ENCODE measurements around the gene MISP. TPM values are rescaled to one million over a fixed set of nuclear protein-coding genes. Genes with fewer than 3 reads are reported as not detected.

The MISP gene
- total and polyA plus RNA-seq, 2 of the 8 experiments (the other 6 are each of a cell fraction or from before 2014, with no cell fraction given), result 0.43 to 0.45 TPM

DNA sequence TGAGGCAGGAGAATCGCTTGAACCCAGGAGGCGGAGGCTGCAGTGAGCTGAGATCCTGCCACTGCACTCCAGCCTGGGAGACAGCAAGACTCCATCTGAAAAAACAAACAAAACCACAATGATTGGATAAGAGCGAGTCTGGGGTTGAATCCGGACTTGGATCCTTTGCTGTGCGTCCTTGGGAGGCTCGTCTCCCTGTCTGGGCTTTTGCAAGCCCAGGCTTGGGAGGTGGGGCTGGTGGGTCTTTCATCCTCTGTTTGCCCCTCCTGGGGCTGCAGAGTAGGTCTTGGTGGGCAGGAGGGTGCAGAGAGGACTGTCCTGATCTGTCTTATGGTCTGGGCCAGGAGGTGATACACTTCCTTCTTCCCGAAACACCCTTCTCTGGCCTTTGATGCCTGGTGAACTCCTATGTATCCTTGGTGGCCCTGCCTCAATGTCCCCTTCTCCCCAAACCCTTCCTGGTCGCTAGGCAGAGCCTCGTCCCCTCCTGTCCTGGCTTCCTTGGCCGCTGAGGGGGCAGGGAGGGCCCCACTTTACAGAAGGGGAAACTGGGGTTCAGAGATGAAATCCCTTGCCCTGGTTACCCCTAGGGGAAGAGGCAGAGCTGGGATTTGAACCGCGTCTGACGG is 25.3 kb upstream of the MISP start:
- Histone ChIP-seq H3K14ac (ENCODE audit: insufficient read length) (no peak overlapping the region), H3K4me3 (ENCODE audit: extremely low read depth in 1 of 4, insufficient read depth in 2 of 4, low read depth in 3 of 4, low read length in 4 of 4) (no peak overlapping the region), H2BK15ac (ENCODE audit: low read length) (no peak overlapping the region), H3K9ac (replicated peaks in 1 of 4; ENCODE audit: extremely low read depth in 1 of 4, low read depth in 3 of 4, low read length in 3 of 4) (no peak overlapping the region), H3K36me3 (ENCODE audit: control insufficient read depth in 2 of 4, insufficient read depth in 4 of 4, low read length in 3 of 4) (no peaks in the 10 kb centered on the region; a peak in 1 of 8 replicates), H3K9me3 (ENCODE audit: insufficient read depth in 2 of 2, low read depth in 1 of 2, low read length in 1 of 2) (no peaks in the 10 kb centered on the region), H3K79me2 (ENCODE audit: control insufficient read depth in 1 of 2, insufficient read depth in 2 of 2, low read length in 2 of 2) (no peaks in the 10 kb centered on the region), H2BK5ac (ENCODE audit: low read depth, low read length) (no peak overlapping the region), H4K5ac (ENCODE audit: insufficient read length, low read depth, low read length) (no peak overlapping the region), H3K23ac (ENCODE audit: insufficient read length) (no peak overlapping the region), H2BK12ac (ENCODE audit: low read depth, low read length) (no peak overlapping the region), H3K4me1 (replicated peaks in 1 of 4; ENCODE audit: control insufficient read depth in 3 of 4, insufficient read depth in 4 of 4, low read length in 3 of 4) (no peaks in the 10 kb centered on the region), H2BK20ac (ENCODE audit: low read length) (no peak overlapping the region), H4K20me1 (replicated peaks in 1 of 2; ENCODE audit: control insufficient read depth in 1 of 2, insufficient read depth in 2 of 2, low read length in 2 of 2) (peaks cover 0 to 3% of the 10 kb centered on the region in 2 experiments), H3K23me2 (ENCODE audit: low read depth, low read length) (no peaks in the 10 kb centered on the region), H3K27me3 (replicated peaks in 1 of 4; ENCODE audit: control insufficient read depth in 3 of 4, extremely low read depth in 1 of 4, insufficient read depth in 3 of 4, low read length in 3 of 4) (no peaks in the 10 kb centered on the region), H3K79me1 (ENCODE audit: low read depth, low read length) (no peaks in the 10 kb centered on the region; the same call in 1 of the 2 replicates), H2BK120ac (replicated peaks; ENCODE audit: low read depth, low read length) (no peak overlapping the region), H3K18ac (ENCODE audit: extremely low read depth, low read length) (no peak overlapping the region), H3K4ac (replicated peaks; ENCODE audit: insufficient read length, low read depth, low read length) (no peak overlapping the region), H4K8ac (ENCODE audit: extremely low read depth, insufficient read depth, low read length) (no peak overlapping the region), H3K27ac (ENCODE audit: low read depth, low read length) (no peak overlapping the region), H3K4me2 (ENCODE audit: insufficient read depth in 1 of 2, low read depth in 2 of 2, low read length in 2 of 2) (no peak overlapping the region), H2AFZ (ENCODE audit: low read length) (no peak overlapping the region), H2AK5ac (ENCODE audit: low read depth, low read length) (no peak overlapping the region), H3K56ac (replicated peaks; ENCODE audit: insufficient read length, low read depth, low read length) (no peak overlapping the region), H4K91ac (replicated peaks; ENCODE audit: insufficient read length, low read length) (no peak overlapping the region)
- DNase-seq (ENCODE audit: low read depth in 1 of 2, low spot score in 2 of 2) (no peak), FAIRE-seq (no peak)
- ChIA-PET CTCF (ENCODE audit: partially characterized antibody) (interaction anchor here (1.2 to 3.7 kb wide), 2 partner anchors 9 to 12 kb away, joined by 3 to 9 read pairs; no protein-coding TSS in a partner anchor), POLR2A (ENCODE audit: partially characterized antibody) (interaction anchor here (1.2 kb wide), 1 partner anchor 21 kb away, joined by 3 read pairs; no protein-coding TSS in a partner anchor)
- TF ChIP-seq TBP (IDR thresholded peaks at IDR 0.05; ENCODE audit: low read depth, low read length) (no peak), BACH1 (IDR thresholded peaks at IDR 0.05; ENCODE audit: low read length) (no peak), RXRA (IDR thresholded peaks at IDR 0.05; ENCODE audit: insufficient read depth, low read depth, low read length) (no peak), MAFK (IDR thresholded peaks at IDR 0.05; ENCODE audit: low read depth, low read length) (no peak), SAP30 (IDR thresholded peaks at IDR 0.05; ENCODE audit: insufficient read depth, insufficient replicate concordance, low read length) (no peak), GTF2F1 (IDR thresholded peaks at IDR 0.05; ENCODE audit: borderline replicate concordance, low read depth, low read length) (no peak), RBBP5 (IDR thresholded peaks at IDR 0.05; ENCODE audit: borderline replicate concordance, low read depth, low read length) (no peak)
- TF ChIP-seq, protein P1, sequence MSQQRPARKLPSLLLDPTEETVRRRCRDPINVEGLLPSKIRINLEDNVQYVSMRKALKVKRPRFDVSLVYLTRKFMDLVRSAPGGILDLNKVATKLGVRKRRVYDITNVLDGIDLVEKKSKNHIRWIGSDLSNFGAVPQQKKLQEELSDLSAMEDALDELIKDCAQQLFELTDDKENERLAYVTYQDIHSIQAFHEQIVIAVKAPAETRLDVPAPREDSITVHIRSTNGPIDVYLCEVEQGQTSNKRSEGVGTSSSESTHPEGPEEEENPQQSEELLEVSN (IDR thresholded peaks at IDR 0.05), result no peak
- 88% methylated on average over 13 of the region's 13 CpGs; no CpG with 5 or more reads in 1 of the 2 experiments for WGBS, 2 experiments (ENCODE audit: extremely low coverage in 1 of 2, insufficient coverage in 1 of 2, insufficient read length in 1 of 2, insufficient replicate concordance in 2 of 2, low coverage in 1 of 2, low lambda C conversion rate in 2 of 2, missing lambda C conversion rate in 1 of 2)
